ENCODE results near the gene TRIM45. TPM values are rescaled to one million over a fixed set of nuclear protein-coding genes. Genes with fewer than 3 reads are reported as not detected.
A peak's percentile ranks its signal among the peaks of the same experiment; 100 is the strongest.

Gene TRIM45
- total RNA-seq, 1 donor from 2014 or later: 6.3 TPM

DNA sequence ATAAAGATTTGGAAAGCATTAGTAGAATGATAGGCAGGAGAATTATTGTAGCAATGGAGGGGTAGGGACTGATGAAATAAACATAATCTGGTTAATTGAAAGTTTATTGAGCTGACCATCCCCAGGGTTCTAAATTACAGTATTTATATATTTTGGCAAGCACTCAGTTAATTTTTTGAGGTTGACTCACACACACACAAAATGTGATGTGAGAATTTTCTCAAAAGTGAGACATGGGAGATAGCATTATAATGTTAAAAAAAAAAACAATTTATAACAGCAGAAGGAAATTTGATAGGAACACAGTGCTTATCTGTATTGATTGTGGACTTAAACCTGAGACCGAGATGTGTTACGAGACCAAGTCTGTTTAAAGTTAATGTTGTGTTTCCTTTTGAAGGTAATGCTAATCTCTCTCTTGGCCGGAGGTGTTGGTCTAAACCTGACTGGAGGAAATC, 24.6 kb downstream of the TRIM45 start:
- no peak for DNase-seq (ENCODE audit: extremely low spot score, unreplicated experiment)
- TF ChIP-seq, protein P1, sequence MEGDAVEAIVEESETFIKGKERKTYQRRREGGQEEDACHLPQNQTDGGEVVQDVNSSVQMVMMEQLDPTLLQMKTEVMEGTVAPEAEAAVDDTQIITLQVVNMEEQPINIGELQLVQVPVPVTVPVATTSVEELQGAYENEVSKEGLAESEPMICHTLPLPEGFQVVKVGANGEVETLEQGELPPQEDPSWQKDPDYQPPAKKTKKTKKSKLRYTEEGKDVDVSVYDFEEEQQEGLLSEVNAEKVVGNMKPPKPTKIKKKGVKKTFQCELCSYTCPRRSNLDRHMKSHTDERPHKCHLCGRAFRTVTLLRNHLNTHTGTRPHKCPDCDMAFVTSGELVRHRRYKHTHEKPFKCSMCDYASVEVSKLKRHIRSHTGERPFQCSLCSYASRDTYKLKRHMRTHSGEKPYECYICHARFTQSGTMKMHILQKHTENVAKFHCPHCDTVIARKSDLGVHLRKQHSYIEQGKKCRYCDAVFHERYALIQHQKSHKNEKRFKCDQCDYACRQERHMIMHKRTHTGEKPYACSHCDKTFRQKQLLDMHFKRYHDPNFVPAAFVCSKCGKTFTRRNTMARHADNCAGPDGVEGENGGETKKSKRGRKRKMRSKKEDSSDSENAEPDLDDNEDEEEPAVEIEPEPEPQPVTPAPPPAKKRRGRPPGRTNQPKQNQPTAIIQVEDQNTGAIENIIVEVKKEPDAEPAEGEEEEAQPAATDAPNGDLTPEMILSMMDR (IDR thresholded peaks at IDR 0.05): no peak
- Mint-ChIP-seq H3K4me1 (ENCODE audit: unreplicated experiment) (peaks cover 55% of the 10 kb centered on the region), H3K9me3 (ENCODE audit: unreplicated experiment) (no peaks in the 10 kb centered on the region), H3K27ac (ENCODE audit: unreplicated experiment) (peak overlapping the region; percentile 24), H3K4me3 (ENCODE audit: unreplicated experiment) (no peak overlapping the region), H3K27me3 (ENCODE audit: unreplicated experiment) (no peaks in the 10 kb centered on the region), H3K36me3 (ENCODE audit: unreplicated experiment) (peaks cover 1% of the 10 kb centered on the region)

DNA sequence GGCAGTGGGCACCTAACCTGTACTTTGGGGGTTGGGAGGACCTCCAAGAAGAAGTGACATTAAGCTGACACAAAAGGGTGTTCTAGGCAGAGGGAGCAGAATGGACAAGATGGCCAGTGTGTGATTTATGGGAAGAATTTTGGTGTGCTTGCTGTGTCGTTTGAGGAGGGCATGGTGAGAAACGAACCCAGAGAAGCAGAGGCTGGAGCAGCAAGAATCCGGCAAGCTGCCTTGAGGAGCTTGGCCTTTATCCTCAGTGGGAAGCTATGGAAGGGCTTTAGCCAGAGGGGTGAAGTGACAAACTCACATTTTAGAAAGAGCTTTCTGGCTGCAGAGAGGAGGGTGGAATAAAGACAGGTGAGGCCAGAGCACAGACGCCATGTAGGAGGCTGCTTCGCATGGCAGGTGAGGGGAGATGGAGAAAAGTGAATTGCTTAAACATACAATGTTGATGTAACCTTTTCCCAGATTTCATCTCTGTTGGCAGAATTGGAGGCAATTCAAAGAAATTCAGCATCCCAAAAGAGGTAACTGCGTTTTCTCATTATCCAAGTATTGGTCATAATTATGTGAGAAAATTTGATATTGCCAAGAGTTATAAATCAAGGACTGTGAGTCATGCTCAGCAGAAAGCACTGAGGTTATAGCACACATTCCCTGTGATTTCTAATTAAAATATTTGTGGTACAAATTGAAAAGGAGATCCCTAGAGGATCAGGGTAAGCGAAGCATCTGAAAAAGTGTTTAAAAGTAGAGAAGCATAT, 26.5 kb downstream of the TRIM45 start:
- Mint-ChIP-seq H3K4me3 (ENCODE audit: unreplicated experiment) (no peak overlapping the region), H3K9me3 (ENCODE audit: unreplicated experiment) (no peaks in the 10 kb centered on the region), H3K27ac (ENCODE audit: unreplicated experiment) (peak overlapping the region; percentile 95), H3K4me1 (ENCODE audit: unreplicated experiment) (peaks cover 55% of the 10 kb centered on the region), H3K36me3 (ENCODE audit: unreplicated experiment) (peaks cover 7% of the 10 kb centered on the region), H3K27me3 (ENCODE audit: unreplicated experiment) (no peaks in the 10 kb centered on the region)
- DNase-seq (ENCODE audit: extremely low spot score, unreplicated experiment): no peak
- TF ChIP-seq, protein P1 (IDR thresholded peaks at IDR 0.05): no peak

DNA sequence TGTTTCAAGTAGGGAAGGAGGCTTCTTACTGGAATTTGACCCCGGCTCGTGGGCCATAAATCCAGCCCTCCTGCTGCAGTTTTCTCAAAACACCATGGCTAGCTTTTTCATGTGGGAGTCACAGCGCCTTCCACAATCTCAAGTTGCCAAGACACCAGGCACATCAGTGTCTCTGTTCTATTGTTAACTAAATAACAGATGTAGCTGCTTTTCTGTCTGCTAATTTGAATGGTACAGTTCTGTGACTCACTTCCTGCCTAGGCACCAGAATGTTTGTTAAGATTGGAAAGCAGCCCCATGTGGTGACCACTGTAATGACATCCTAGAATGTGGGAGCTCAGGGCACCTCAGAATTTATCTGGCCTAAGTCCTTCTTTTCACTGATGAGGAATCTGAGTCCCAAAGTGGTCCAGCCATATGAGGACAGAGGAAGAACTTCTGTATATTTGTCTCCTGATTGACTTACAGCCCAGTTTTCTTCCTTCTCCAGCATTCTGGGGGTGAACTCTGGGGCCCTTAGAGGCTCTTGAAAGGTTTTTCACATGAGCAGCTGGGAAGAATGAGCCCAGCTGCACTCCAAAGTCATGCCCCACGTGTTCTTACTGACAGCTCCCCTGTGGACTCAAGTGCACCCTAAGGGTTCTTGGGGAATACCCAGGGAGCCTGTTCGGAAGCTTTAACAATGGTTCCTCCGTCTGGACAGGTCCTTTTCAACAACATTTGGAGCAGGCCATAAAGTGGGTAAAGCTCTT, 27.5 kb downstream of the TRIM45 start:
- Mint-ChIP-seq H3K27ac (ENCODE audit: unreplicated experiment) (peak overlapping the region; percentile 95), H3K27me3 (ENCODE audit: unreplicated experiment) (no peaks in the 10 kb centered on the region), H3K36me3 (ENCODE audit: unreplicated experiment) (peaks cover 7% of the 10 kb centered on the region), H3K4me1 (ENCODE audit: unreplicated experiment) (peaks cover 55% of the 10 kb centered on the region), H3K4me3 (ENCODE audit: unreplicated experiment) (no peak overlapping the region), H3K9me3 (ENCODE audit: unreplicated experiment) (no peaks in the 10 kb centered on the region)
- TF ChIP-seq, protein P1 (IDR thresholded peaks at IDR 0.05): peak; percentile 39
- DNase-seq (ENCODE audit: extremely low spot score, unreplicated experiment): no peak

DNA sequence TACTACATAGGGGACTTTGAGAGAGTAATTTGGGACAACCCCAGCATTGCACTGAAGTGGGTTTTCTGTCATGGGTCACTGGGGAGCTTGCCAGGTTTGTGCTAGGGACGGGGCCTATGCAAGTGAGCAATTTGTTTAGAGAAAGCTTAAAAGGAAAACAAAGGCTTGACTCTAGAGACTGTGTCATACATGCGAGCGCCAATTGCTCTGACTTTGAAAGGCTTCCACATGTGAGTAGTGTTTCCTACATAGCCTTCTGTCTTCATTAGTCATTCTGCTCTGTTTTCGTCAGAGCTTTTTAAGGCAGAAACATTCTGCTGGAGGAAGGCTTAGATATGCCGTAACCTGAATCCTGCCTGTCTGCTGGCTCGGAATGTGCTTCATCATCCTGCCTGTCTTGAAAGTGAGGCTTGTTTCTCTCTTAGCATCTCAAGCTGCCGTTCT, 28.4 kb downstream of the TRIM45 start:
- TF ChIP-seq, protein P1 (IDR thresholded peaks at IDR 0.05): no peak
- H3K27me3 Mint-ChIP-seq (ENCODE audit: unreplicated experiment): no peaks in the 10 kb centered on the region
- no peaks in the 10 kb centered on the region for H3K9me3 Mint-ChIP-seq (ENCODE audit: unreplicated experiment)
- peaks cover 10% of the 10 kb centered on the region for H3K36me3 Mint-ChIP-seq (ENCODE audit: unreplicated experiment)
- peaks cover 48% of the 10 kb centered on the region for H3K4me1 Mint-ChIP-seq (ENCODE audit: unreplicated experiment)
- DNase-seq (ENCODE audit: extremely low spot score, unreplicated experiment): no peak
- H3K4me3 Mint-ChIP-seq (ENCODE audit: unreplicated experiment): no peak overlapping the region
- peak overlapping the region; percentile 95 for H3K27ac Mint-ChIP-seq (ENCODE audit: unreplicated experiment)

DNA sequence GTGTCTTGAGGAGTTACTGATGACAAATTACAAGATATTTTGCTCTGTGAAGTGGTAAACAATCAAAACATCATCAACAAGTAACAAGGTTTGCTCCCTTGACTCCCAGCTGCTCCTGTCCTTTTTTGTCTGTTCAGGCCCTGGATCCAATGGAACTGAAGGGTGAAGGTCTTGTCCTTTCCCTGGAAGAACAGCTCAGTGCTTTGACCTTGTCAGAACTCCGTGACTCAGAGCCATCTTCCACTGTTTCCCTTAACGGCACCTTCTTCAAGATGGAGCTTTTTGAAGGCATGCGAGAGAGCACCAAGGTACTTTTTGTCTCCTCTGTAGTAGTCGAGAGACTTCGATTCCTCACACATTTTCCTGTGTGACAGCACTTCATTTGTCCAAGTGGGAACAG, 29.0 kb downstream of the TRIM45 start:
- DNase-seq (ENCODE audit: extremely low spot score, unreplicated experiment): no peak
- H3K4me1 Mint-ChIP-seq (ENCODE audit: unreplicated experiment): peaks cover 43% of the 10 kb centered on the region
- H3K4me3 Mint-ChIP-seq (ENCODE audit: unreplicated experiment): no peak overlapping the region
- TF ChIP-seq, protein P1 (IDR thresholded peaks at IDR 0.05): no peak
- H3K36me3 Mint-ChIP-seq (ENCODE audit: unreplicated experiment): peaks cover 10% of the 10 kb centered on the region
- peak overlapping the region; percentile 95 for H3K27ac Mint-ChIP-seq (ENCODE audit: unreplicated experiment)
- no peaks in the 10 kb centered on the region for H3K9me3 Mint-ChIP-seq (ENCODE audit: unreplicated experiment)
- no peaks in the 10 kb centered on the region for H3K27me3 Mint-ChIP-seq (ENCODE audit: unreplicated experiment)

All from osteocyte (in vitro differentiated cells).